HG02870 (cell line): ENCODE data around the gene ADCYAP1.

Experiments
- ATAC-seq: cut with Tn5 transposase; IDR thresholded peaks from one replicate; pipeline ENCODE4 v1.9.1; 2021; ENCODE audit warnings: mild to moderate bottlenecking, moderate library complexity; ENCODE audit not compliant: unreplicated experiment

The ADCYAP1 gene

DNA sequence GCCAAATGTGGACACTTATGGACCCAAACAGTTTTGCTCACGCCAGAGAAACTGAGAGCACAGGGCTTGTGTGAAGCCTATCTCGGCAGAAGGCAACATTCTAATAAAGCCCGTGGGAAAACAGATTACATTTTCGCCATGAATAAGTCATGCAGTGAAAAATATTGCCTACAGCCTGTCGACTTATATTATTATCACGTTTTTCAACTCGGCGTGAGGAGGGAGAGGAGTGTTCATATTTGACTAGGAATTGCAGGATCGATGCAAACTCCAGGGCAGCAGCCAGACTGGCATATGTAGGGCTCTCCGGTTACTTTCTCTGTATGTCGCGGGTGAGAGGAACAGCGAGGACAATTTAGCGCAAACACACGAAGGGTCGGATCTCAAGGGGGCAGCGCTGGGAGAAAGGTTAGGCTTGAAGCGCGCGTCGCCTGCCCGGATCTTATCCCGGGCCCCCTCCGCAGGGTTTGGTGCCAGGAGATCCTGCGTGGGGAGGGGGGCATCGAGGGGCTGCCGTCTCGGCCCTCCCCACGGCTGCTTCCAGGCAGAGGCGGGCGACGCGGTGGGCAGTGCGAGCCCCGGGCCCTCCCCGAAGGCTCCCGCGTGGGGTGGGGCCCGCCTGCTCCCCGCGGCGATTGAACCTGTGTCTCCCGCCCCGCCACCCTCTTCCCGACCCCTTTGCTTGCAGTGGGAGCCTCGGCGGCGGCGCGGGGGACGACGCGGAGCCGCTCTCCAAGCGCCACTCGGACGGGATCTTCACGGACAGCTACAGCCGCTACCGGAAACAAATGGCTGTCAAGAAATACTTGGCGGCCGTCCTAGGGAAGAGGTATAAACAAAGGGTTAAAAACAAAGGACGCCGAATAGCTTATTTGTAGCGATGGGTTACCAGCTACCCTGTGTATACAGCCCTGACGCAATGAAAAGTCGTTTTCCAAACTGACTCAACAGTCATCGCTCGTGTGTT lies 4.4 kb downstream of the ADCYAP1 start:
- no peak for ATAC-seq

DNA sequence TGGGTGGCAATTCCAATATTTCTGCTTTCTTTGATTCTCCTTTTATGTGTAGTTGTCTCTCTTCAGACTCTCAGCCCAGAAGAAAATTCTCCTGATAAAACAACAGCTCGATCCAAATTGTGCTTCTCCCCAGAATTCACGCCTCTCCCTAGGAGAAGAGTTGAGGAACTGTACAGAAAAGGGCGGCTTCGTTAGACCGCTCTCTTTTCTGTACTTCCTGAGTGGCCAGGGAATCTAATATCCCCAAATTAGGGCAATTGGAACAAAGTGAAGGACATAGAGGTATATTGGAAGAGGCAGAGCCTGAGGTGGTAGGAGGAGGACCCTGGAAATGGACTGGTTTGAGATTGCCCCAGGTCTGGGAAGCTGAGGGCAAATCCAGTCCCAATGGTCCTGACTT lies 5.6 kb downstream of the ADCYAP1 start:
- ATAC-seq, result no peak

DNA sequence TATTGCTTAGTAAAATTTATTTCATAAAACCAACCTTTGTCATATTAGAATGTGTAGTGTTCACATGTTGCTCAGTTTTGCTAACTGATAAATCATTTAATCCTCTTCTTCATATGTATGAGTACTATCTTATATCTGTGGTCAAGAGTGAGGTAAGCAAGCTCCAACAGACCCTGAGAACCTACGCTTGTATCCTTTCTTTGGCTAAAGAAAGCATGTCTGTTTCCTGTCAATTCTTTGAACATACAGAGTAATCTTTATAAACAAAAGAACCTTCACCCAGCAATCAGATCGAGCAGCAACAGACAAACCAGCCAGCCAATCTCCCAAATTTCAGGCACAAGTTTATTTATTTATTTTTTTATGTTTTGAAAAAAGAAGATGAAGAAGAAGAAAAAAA lies 6.4 kb downstream of the ADCYAP1 start:
- no peak for ATAC-seq

GRCh38 chr18:911486-911885 lies 6.8 kb downstream of the ADCYAP1 start:
- no peak for ATAC-seq

- no peak for ATAC-seq
These were observed 11.9 kb downstream of the ADCYAP1 start for GRCh38 chr18:916562-916961.

- ATAC-seq, result no peak
These were observed 14.4 kb downstream of the ADCYAP1 start for GRCh38 chr18:919078-919477.

GRCh38 chr18:923144-923866 lies 18.6 kb downstream of the ADCYAP1 start:
- no peak for ATAC-seq

DNA sequence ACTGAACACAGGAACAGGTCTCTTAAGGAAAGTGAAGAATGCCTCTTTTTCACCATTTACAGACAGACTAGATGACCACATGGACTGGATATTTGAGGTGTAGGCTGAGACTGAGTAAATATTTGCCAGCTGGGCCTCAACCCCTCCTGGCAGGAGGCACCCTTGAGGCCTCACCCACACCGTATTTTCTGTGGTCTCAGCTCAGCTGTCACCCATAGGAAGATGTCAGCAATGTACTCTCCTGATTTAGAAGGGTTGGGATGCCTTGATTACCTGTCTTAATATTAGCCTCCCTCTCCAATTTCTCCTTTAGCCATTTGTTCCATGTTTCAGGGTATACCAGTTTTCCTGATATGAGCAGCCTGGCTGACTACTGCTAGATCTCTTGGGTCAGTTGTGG lies 20.3 kb downstream of the ADCYAP1 start:
- no peak for ATAC-seq

DNA sequence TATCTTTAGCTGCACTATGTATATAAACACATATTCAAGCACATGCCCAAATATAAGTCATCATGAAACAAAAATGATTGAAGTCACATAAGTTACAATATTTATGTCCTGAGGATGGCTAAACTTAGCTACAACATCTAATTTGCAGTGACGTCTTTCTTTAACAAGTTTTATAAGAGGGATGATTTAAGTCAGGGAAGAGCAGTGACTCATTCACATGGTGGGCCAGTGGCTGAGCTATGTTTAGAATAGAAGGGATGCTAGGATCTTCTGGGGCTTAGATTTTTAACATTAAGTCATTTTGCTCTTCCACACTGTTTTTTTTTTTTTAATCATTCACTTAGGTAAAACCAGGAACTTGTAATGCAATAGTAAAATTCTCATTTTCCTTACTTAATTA lies 22.3 kb downstream of the ADCYAP1 start:
- ATAC-seq, result no peak

- no peak for ATAC-seq
These were observed 28.4 kb downstream of the ADCYAP1 start for GRCh38 chr18:933082-933481.

DNA sequence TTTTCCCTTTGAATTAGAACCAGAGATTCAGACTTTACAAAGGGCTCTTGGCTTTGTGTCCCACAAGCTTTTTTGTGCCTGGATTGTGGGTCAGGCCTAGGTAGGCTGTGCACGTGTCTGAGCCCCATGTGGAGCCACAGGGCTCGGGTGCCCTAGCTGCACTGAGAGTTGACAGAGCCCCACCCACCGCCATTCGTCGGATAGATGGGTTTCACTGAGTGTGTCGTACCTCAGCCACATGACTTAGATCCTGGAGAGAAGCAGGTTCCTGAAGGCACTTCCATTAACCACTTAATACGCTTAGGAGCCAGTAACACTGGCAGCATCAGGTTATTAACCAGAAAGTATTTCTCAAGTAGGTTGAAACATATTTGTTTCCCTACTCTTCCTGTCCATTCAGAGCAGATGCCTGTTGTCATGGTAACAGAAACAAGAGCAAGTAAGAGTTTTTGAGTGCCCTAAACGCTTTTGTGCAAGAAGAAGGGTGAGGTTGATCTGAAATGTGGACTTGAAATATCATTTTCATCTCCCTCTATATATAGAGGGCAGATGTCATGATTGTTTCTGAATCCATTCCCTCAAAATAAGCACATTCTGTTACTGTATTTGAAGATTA lies 30.0 kb downstream of the ADCYAP1 start:
- no peak for ATAC-seq

GRCh38 chr18:936941-937340 lies 32.3 kb downstream of the ADCYAP1 start:
- ATAC-seq, result no peak

GRCh38 chr18:939166-939565 lies 34.5 kb downstream of the ADCYAP1 start:
- ATAC-seq, result no peak

GRCh38 chr18:939958-940357 lies 35.3 kb downstream of the ADCYAP1 start:
- ATAC-seq, result no peak

DNA sequence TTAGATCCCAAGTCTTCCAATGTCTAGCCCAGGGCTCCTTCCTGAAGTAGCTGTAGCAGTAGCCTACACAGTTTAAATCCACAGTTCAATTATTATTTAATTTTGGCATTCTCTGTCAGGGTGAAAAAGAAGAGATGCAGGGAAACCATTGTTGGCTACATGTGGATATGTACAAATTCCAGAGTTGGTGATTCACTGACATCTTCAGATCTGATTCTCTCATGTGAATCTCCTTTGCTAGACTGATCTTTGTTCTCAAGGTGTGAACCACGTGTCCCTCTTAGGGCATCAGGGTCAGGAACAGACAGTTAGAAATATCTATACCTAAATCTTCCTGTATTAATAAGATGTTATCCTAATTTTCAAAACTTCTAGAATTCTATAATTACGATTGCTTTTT lies 36.7 kb downstream of the ADCYAP1 start:
- no peak for ATAC-seq

DNA sequence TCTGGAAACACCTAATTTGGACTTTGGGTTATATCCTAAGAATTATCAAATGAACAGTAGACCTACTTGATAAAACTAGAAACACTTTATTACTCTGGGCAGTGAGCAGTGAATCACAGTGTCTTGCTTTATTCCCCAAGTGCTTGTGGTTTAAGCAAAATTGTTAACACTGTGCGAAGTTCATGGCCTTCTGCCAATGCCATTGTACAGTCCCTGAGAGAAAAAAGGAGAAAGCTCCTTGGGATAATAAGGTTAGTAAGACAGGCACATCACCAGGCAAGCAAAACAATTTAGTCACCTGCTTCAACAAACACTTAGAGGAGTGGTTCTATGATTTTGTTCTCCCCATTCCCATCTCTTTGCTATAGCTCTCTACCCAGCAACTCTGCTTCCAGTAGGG lies 39.8 kb downstream of the ADCYAP1 start:
- ATAC-seq, result no peak

- no peak for ATAC-seq
These were observed 45.3 kb downstream of the ADCYAP1 start for GRCh38 chr18:949724-950631.

- ATAC-seq, result no peak
These were observed 46.3 kb downstream of the ADCYAP1 start for GRCh38 chr18:950882-951495.

- no peak for ATAC-seq
These were observed 50.9 kb downstream of the ADCYAP1 start for GRCh38 chr18:955384-956066.

GRCh38 chr18:957829-958228 lies 53.2 kb downstream of the ADCYAP1 start:
- ATAC-seq, result no peak
